Measurements from ENCODE around the gene ZNF215. TPM values are rescaled to one million over a fixed set of nuclear protein-coding genes. Genes with fewer than 3 reads are reported as not detected.

The ZNF215 gene
- total RNA-seq, 4 donors from 2014 or later = 0.36 to 0.44 (median 0.39) TPM; not detected in 1

GRCh38 chr11:6992457-6993417 lies 66.5 kb downstream of the ZNF215 start:
- Histone ChIP-seq H3K36me3 (no peaks in the 10 kb centered on the region), H3K4me1 (peaks cover 6 to 13% of the 10 kb centered on the region in 2 donors), H3K27ac (peak overlapping the region; percentile 23 to 73 (median 70)), H3K9me3 (no peaks in the 10 kb centered on the region), H3K27me3 (no peaks in the 10 kb centered on the region), H3K4me3 (no peak overlapping the region)
- ATAC-seq (peak; percentile 85 to 97), DNase-seq (peak in 1 of 2 donors; percentile 10)
- in situ Hi-C loops (cut with MboI; ENCODE audit: low sequenced_read_pairs in 4 of 4) = no loop called here
- intact Hi-C loops (cut with DNase I; ENCODE audit: low total_unique reads) = loop anchor here (2.0 to 10.0 kb wide), 2 partner anchors 28 to 598 kb away; partner anchors contain the start of genes NLRP14, SMPD1 and ZNF214
- no peak for TF ChIP-seq POLR2A (IDR thresholded peaks at IDR 0.05)
- TF ChIP-seq CTCF (IDR thresholded peaks at IDR 0.05 in 4 of 5, conservative IDR thresholded peaks at IDR 0.05 in 1 of 5) = no peak

DNA sequence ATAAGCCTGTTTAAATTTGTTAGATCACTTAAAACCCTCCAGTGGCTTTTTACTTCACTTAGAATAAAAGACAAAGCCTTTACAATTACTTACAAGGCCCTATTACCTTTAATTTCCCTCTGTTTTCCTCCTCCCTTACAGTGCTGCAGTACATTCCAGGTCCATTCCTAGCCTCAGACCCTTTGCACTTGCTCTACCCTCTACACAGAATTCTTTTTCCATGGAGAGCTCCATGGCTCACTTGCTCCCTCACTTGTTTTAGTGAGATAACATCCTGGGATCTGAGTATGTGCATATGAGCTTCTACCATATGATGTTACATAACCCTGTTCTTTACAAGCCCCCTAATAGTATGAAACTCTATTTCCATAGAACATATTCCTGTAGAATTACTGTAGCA lies 69.5 kb downstream of the ZNF215 start:
- TF ChIP-seq POLR2A (IDR thresholded peaks at IDR 0.05) = no peak
- no peak for TF ChIP-seq CTCF (IDR thresholded peaks at IDR 0.05 in 4 of 5, conservative IDR thresholded peaks at IDR 0.05 in 1 of 5)
- Histone ChIP-seq H3K27me3 (no peaks in the 10 kb centered on the region), H3K4me1 (peaks cover 6 to 13% of the 10 kb centered on the region in 2 donors), H3K27ac (no peak overlapping the region), H3K9me3 (no peaks in the 10 kb centered on the region), H3K36me3 (no peaks in the 10 kb centered on the region), H3K4me3 (no peak overlapping the region)
- no peak for DNase-seq
- no peak for ATAC-seq
- in situ Hi-C loops (cut with MboI; ENCODE audit: low sequenced_read_pairs in 4 of 4) (no loop called here), intact Hi-C loops (cut with DNase I; ENCODE audit: low total_unique reads) (loop anchor here (10.0 kb wide), 1 partner anchor 601 kb away; the partner anchor contains the start of gene SMPD1)

GRCh38 chr11:7004482-7004881 lies 78.3 kb downstream of the ZNF215 start:
- Histone ChIP-seq H3K4me1 (no peaks in the 10 kb centered on the region), H3K27me3 (no peaks in the 10 kb centered on the region), H3K4me3 (no peak overlapping the region), H3K36me3 (no peaks in the 10 kb centered on the region), H3K27ac (no peak overlapping the region), H3K9me3 (no peaks in the 10 kb centered on the region)
- DNase-seq (no peak), ATAC-seq (no peak)
- in situ Hi-C loops (cut with MboI; ENCODE audit: low sequenced_read_pairs in 4 of 4) (no loop called here), intact Hi-C loops (cut with DNase I; ENCODE audit: low total_unique reads) (no loop called here)
- TF ChIP-seq POLR2A (IDR thresholded peaks at IDR 0.05) (no peak), CTCF (IDR thresholded peaks at IDR 0.05 in 4 of 5, conservative IDR thresholded peaks at IDR 0.05 in 1 of 5) (no peak)

Other genes starting within 250 kb of the ZNF215 start
- gene MRPL17, start 243.1 kb upstream of the ZNF215 start, total RNA-seq = 10 to 100 TPM; 25.1 to 33.4 (median 27.7) TPM
- not detected for gene OR2AG2, start 154.4 kb upstream of the ZNF215 start, total RNA-seq
- not detected for gene OR2AG1, start 143.4 kb upstream of the ZNF215 start, total RNA-seq
- gene OR6A2, start 126.7 kb upstream of the ZNF215 start, total RNA-seq = under 1 TPM in 1 of 4 donors, not detected in 3; 0.20 TPM
- gene OR10A5, start 80.7 kb upstream of the ZNF215 start, total RNA-seq = not detected
- gene OR10A2, start 63.4 kb upstream of the ZNF215 start, total RNA-seq = not detected
- gene OR10A4, start 49.8 kb upstream of the ZNF215 start, total RNA-seq = not detected
- not detected for gene OR2D2, start 33.9 kb upstream of the ZNF215 start, total RNA-seq
- not detected for gene OR2D3, start 5.4 kb upstream of the ZNF215 start, total RNA-seq
- gene ZNF214, start 93.9 kb downstream of the ZNF215 start, total RNA-seq = 1 to 10 TPM in 2 of 4 donors, under 1 TPM in 2; 0.75 to 2.0 (median 1.2) TPM
- gene NLRP14, start 94.1 kb downstream of the ZNF215 start, total RNA-seq = not detected
- gene RBMXL2, start 162.6 kb downstream of the ZNF215 start, total RNA-seq = not detected